ENCODE data around the gene IWS1. TPM values are rescaled to one million over a fixed set of nuclear protein-coding genes. Genes with fewer than 3 reads are reported as not detected.

IWS1 gene
- total RNA-seq, 1 experiment from 2014 or later = 56.0 TPM

DNA sequence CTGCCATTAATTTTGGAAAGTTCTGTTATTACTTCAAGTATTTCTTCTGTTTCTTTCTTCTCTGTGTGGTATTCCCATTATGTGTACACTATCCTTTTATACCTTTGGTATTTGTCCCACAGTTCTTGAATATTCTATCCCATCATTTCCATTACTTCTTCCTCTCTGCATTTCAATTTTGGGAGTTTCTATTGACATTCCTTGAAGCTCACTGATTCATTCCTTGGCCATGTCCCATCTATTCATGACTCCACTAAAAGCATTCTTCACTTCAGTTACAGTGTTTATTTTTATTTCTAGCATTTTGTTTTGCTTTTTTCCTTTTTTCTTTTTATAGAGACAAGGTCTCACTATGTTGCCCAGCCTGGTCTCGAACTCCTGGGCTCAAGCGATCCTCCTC is 77.8 kb downstream of the IWS1 start:
- no peaks in the 10 kb centered on the region for H3K27me3 Mint-ChIP-seq (ENCODE audit: insufficient read depth, unreplicated experiment)
- intact Hi-C loops (cut with micrococcal nuclease; ENCODE audit: unreplicated experiment) = no loop called here
- H3K36me3 Mint-ChIP-seq (ENCODE audit: insufficient read depth, unreplicated experiment) = no peaks in the 10 kb centered on the region
- no peak for DNase-seq
- H3K9me3 Mint-ChIP-seq (ENCODE audit: unreplicated experiment) = peaks cover 10% of the 10 kb centered on the region
- Histone ChIP-seq H3K36me3 (ENCODE audit: control insufficient read depth, insufficient read depth, low read length) (no peaks in the 10 kb centered on the region), H3K9me3 (peaks cover 4% of the 10 kb centered on the region; the same call in 1 of the 2 replicates), H3K27me3 (replicated peaks; ENCODE audit: control insufficient read depth, insufficient read depth, low read length) (no peaks in the 10 kb centered on the region), H3K4me1 (peaks cover 5% of the 10 kb centered on the region), H3K4me3 (ENCODE audit: low read depth, low read length) (no peak overlapping the region)
- BruUV-seq (replicated peaks) = no TSS peak
- peaks cover 6% of the 10 kb centered on the region for H3K4me1 Mint-ChIP-seq (ENCODE audit: low read depth, unreplicated experiment)
- POLR2A ChIA-PET = no interaction called here
- CTCF ChIA-PET = no interaction called here
- no peak overlapping the region for H3K4me3 Mint-ChIP-seq (ENCODE audit: unreplicated experiment)
- H3K27ac Mint-ChIP-seq (ENCODE audit: unreplicated experiment) = no peak overlapping the region
- TF ChIP-seq, protein P1, sequence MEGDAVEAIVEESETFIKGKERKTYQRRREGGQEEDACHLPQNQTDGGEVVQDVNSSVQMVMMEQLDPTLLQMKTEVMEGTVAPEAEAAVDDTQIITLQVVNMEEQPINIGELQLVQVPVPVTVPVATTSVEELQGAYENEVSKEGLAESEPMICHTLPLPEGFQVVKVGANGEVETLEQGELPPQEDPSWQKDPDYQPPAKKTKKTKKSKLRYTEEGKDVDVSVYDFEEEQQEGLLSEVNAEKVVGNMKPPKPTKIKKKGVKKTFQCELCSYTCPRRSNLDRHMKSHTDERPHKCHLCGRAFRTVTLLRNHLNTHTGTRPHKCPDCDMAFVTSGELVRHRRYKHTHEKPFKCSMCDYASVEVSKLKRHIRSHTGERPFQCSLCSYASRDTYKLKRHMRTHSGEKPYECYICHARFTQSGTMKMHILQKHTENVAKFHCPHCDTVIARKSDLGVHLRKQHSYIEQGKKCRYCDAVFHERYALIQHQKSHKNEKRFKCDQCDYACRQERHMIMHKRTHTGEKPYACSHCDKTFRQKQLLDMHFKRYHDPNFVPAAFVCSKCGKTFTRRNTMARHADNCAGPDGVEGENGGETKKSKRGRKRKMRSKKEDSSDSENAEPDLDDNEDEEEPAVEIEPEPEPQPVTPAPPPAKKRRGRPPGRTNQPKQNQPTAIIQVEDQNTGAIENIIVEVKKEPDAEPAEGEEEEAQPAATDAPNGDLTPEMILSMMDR (IDR thresholded peaks at IDR 0.05; ENCODE audit: insufficient read depth in 1 of 2, low read depth in 1 of 2, low read length in 1 of 2, severe bottlenecking in 1 of 2, unreplicated experiment in 1 of 2) = no peak

DNA sequence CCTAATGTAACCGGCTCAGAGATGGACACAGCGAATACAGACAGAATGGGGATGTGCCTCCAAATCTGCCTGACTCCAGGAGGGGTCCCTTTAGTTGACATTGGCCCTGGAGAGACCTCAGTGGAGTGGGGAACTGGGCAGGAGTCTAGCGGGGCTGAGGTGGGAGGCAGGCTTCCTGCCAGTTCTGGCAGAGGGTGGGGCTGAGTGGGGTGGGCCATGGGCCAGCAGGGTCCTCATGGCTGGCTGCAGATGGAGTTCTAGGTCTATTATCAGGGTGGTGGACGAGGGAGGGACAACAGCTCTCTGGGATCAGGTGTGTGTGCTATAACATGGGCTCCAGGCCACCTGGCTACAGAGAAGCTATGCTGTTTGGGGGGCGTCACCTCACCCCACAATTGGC is 86.9 kb downstream of the IWS1 start:
- CTCF ChIA-PET = no interaction called here
- H3K27ac Mint-ChIP-seq (ENCODE audit: unreplicated experiment) = peak overlapping the region; percentile 84

DNA sequence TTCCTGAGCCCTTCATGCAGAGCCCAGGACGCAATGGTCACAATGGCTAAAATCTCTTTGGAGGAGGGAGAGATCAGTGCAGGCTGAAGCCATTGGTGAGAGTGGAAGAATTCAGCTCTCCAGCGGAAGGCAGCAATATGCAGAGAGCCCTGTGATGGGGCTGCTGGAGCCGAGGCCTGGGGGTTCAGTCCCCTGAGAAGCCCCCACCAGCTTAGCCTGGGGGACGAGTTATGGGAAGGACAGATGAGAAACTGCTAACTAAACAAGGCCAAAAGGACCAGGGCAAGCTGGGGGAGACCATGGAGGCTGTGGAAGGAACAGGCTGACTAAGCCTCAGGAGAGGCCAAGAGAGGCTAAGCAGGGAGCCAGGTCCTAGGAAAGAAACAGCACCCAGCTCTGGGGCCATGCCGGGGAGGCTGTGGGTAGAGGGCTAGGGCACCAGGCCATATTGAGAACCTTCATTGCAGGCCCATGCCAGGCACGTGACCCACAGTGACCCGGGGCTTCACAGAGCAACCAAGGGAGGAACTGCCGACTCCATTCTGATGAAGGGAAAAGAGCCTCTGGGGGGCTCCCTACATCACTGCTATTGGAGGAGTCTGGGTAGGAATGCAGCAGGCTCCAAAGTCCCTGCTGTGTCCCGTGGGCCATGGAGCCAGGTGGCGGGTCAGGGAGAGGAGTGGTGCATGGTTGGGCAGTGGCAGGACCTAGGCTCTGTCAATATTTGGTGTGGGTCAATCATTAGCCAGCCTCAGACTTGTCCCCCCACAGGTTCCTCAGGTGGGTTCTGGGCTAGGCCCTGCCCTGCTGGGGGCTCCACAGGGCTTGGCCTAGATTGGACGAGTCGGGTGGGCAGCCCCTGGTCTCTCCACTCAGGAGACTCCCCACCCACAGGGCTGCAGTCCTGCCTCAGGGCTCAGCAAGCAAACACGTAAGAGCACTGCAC is 88.2 kb downstream of the IWS1 start:
- Histone ChIP-seq H3K36me3 (ENCODE audit: control insufficient read depth, insufficient read depth, low read length) (no peaks in the 10 kb centered on the region; the same call in 1 of the 2 replicates), H3K9me3 (peaks cover 13% of the 10 kb centered on the region), H3K4me1 (peaks cover 19% of the 10 kb centered on the region), H3K4me3 (ENCODE audit: low read depth, low read length) (no peak overlapping the region), H3K27me3 (replicated peaks; ENCODE audit: control insufficient read depth, insufficient read depth, low read length) (no peaks in the 10 kb centered on the region)
- peak; percentile 83 to 93 for DNase-seq
- H3K27ac Mint-ChIP-seq (ENCODE audit: unreplicated experiment) = peak overlapping the region; percentile 84
- peaks cover 6% of the 10 kb centered on the region for H3K4me1 Mint-ChIP-seq (ENCODE audit: low read depth, unreplicated experiment)
- ChIA-PET POLR2A (no interaction called here), CTCF (interaction anchor here (0.8 to 1.6 kb wide), 2 partner anchors 16 to 23 kb away, joined by 3 to 4 read pairs; no protein-coding TSS in a partner anchor)
- peak overlapping the region; percentile 34 for H3K4me3 Mint-ChIP-seq (ENCODE audit: unreplicated experiment)
- intact Hi-C loops (cut with micrococcal nuclease; ENCODE audit: unreplicated experiment) = loop anchor here (1.0 kb wide), 2 partner anchors 17 to 41 kb away; no protein-coding TSS in a partner anchor
- peaks cover 5% of the 10 kb centered on the region for H3K36me3 Mint-ChIP-seq (ENCODE audit: insufficient read depth, unreplicated experiment)
- H3K9me3 Mint-ChIP-seq (ENCODE audit: unreplicated experiment) = peaks cover 21% of the 10 kb centered on the region
- TF ChIP-seq, protein P1 (IDR thresholded peaks at IDR 0.05; ENCODE audit: insufficient read depth in 1 of 2, low read depth in 1 of 2, low read length in 1 of 2, severe bottlenecking in 1 of 2, unreplicated experiment in 1 of 2) = peak in 1 of 2 experiments; percentile 21
- no peaks in the 10 kb centered on the region for H3K27me3 Mint-ChIP-seq (ENCODE audit: insufficient read depth, unreplicated experiment)
- BruUV-seq (replicated peaks) = no TSS peak

More for the DNA sequence above, 86.9 kb downstream of the IWS1 start:
- Histone ChIP-seq H3K4me3 (ENCODE audit: low read depth, low read length) (no peak overlapping the region), H3K4me1 (peaks cover 19% of the 10 kb centered on the region), H3K36me3 (ENCODE audit: control insufficient read depth, insufficient read depth, low read length) (no peaks in the 10 kb centered on the region; the same call in 1 of the 2 replicates), H3K9me3 (peaks cover 13% of the 10 kb centered on the region), H3K27me3 (replicated peaks; ENCODE audit: control insufficient read depth, insufficient read depth, low read length) (no peaks in the 10 kb centered on the region)
- Mint-ChIP-seq H3K36me3 (ENCODE audit: insufficient read depth, unreplicated experiment) (peaks cover 5% of the 10 kb centered on the region), H3K4me3 (ENCODE audit: unreplicated experiment) (no peak overlapping the region), H3K27me3 (ENCODE audit: insufficient read depth, unreplicated experiment) (no peaks in the 10 kb centered on the region), H3K4me1 (ENCODE audit: low read depth, unreplicated experiment) (peaks cover 6% of the 10 kb centered on the region), H3K9me3 (ENCODE audit: unreplicated experiment) (peaks cover 21% of the 10 kb centered on the region)
- intact Hi-C loops (cut with micrococcal nuclease; ENCODE audit: unreplicated experiment) = no loop called here
- BruUV-seq (replicated peaks) = no TSS peak
- TF ChIP-seq, protein P1 (IDR thresholded peaks at IDR 0.05; ENCODE audit: insufficient read depth in 1 of 2, low read depth in 1 of 2, low read length in 1 of 2, severe bottlenecking in 1 of 2, unreplicated experiment in 1 of 2) = no peak
- no peak for DNase-seq
- POLR2A ChIA-PET = no interaction called here

Measured in Caco-2 (cell line).